Limb (tissue), 2 donors: ENCODE results near the gene TERT.
A peak's percentile ranks its signal among the peaks of the same experiment; 100 is the strongest.

ENCODE experiments used
- DNase-seq, 2 donors: peaks; one replicate each; pipeline ENCODE4 v3.0.0-alpha.2; 2016; ENCODE audit errors: extremely low spot score in 2 of 2

The TERT gene

GRCh38 chr5:1264211-1264610 is 30.7 kb downstream of the TERT start:
- no peak for DNase-seq

GRCh38 chr5:1262381-1262780 is 32.5 kb downstream of the TERT start:
- DNase-seq: no peak

GRCh38 chr5:1261643-1262042 is 33.2 kb downstream of the TERT start:
- DNase-seq: no peak

GRCh38 chr5:1259806-1260480 is 34.9 kb downstream of the TERT start:
- DNase-seq: no peak

- no peak for DNase-seq
Measured at GRCh38 chr5:1257841-1258240, 37.0 kb downstream of the TERT start.

GRCh38 chr5:1257363-1257762 is 37.5 kb downstream of the TERT start:
- no peak for DNase-seq

GRCh38 chr5:1256776-1257175 is 38.1 kb downstream of the TERT start:
- DNase-seq: no peak

GRCh38 chr5:1255081-1255561 is 39.7 kb downstream of the TERT start:
- DNase-seq: no peak

GRCh38 chr5:1254196-1254595 is 40.7 kb downstream of the TERT start:
- DNase-seq: no peak

GRCh38 chr5:1253456-1254105 is 41.3 kb downstream of the TERT start:
- DNase-seq: no peak

GRCh38 chr5:1252681-1253080 is 42.2 kb downstream of the TERT start:
- DNase-seq: no peak

GRCh38 chr5:1251678-1252580 is 42.9 kb downstream of the TERT start:
- DNase-seq: no peak

GRCh38 chr5:1249366-1250280 is 45.2 kb downstream of the TERT start:
- DNase-seq: no peak

- DNase-seq: no peak
Measured at GRCh38 chr5:1247811-1248210, 47.1 kb downstream of the TERT start.

- peak; percentile 53 to 84 for DNase-seq
Measured at GRCh38 chr5:1246711-1247431, 48.0 kb downstream of the TERT start.

GRCh38 chr5:1245905-1246576 is 48.8 kb downstream of the TERT start:
- DNase-seq: peak in 1 of 2 donors; percentile 42

- DNase-seq: no peak
Measured at GRCh38 chr5:1244976-1245375, 49.9 kb downstream of the TERT start.

- DNase-seq: no peak
Measured at GRCh38 chr5:1244255-1244654, 50.6 kb downstream of the TERT start.

GRCh38 chr5:1243487-1244130 is 51.3 kb downstream of the TERT start:
- no peak for DNase-seq
